EL (cell line): Measurements from ENCODE around the gene MAGEB2.
"Not testable (repeated sequence)": the region's sequence is repeated elsewhere in the genome, so short reads cannot be mapped to it uniquely, and the experiment has no call there.

Experiments
- DNase-seq: peaks from one replicate; pipeline ENCODE4 v3.0.0-alpha.2; 2016

MAGEB2 gene, protein sequence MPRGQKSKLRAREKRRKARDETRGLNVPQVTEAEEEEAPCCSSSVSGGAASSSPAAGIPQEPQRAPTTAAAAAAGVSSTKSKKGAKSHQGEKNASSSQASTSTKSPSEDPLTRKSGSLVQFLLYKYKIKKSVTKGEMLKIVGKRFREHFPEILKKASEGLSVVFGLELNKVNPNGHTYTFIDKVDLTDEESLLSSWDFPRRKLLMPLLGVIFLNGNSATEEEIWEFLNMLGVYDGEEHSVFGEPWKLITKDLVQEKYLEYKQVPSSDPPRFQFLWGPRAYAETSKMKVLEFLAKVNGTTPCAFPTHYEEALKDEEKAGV

DNA sequence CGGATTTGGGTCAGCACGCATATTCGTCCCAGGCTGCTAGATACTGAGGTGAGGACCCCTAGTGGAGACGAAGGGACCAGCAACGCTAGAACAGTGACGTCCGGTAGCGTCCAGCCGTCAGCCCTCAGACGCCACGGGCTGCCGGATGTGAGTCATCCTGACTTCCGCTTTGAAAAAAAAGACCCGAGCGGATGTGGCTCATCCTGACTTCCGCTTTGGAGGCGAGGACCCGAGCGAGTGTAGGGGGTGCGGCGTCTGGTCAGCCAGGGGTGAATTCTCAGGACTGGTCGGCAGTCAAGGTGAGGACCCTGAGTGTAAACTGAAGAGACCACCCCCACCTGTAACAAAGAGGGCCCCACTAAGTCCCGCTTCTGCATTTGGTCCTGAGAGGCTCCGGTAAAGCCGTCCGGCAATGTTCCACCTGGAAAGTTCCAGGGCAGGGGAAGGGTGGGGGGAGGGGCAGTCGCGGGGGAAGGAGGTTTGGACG, at the start of gene MAGEB2:
MAGEB2 (plus strand) TSS at position 207 of the 487 bp plus-strand sequence. CDS start 3,018 bp downstream, outside the sequence.
- DNase-seq = no peak

DNA sequence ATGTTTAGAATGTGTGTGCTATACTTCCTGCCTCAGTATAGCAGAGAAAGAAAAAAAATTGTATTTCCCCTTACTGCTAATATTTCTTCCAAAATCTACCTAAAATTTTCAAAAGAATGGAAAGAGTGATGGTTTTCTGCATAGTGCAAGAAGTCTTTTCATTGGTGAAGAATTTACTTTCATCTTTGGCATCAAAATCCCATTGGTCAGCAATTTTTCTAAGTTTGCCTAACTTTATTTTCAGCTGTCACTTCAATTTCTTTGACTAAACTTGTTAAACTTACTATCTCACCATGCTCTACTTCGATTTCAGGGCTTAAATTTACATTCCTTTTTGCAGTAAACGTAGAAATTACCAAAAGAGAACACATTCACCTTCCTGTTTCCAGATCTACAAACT, 44.5 kb upstream of the MAGEB2 start:
- no peak for DNase-seq

DNA sequence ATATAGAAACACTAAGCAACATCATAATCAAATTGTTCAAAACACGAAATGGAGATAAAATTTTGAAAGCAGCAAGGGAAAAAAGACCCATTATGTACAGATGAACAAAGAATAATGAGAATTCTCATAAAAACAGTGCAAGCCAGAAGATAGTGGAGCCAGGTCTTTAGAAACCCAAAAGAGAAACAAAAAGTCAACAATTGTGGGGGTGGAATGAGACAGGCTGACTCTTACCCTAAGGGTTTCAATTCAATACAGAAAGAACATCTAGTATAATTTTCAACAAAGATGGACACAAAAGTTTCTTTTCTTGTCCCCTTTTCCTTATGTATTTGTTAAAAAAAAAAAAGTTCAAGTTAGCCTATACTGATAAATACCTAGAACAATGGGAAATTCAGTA, 34.0 kb upstream of the MAGEB2 start:
- no peak for DNase-seq

DNA sequence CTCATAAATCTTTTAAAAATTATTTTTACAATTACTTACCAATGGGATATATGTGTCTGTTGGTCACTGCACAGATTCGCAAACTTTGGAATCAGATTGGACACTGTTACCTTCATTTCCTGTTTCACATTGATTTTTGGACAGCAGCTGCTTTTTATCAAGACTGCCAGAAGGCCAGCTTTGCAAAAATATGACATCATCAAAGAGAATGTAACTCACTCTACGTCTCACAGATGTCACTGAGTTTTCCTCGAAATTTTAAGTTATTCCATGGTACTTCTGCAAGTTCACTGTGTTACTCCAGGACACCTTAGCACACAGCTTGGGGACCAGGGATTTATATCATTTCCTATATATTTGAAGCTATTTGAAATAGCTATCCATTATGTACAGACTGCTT, 31.8 kb upstream of the MAGEB2 start:
- DNase-seq = no peak

DNA sequence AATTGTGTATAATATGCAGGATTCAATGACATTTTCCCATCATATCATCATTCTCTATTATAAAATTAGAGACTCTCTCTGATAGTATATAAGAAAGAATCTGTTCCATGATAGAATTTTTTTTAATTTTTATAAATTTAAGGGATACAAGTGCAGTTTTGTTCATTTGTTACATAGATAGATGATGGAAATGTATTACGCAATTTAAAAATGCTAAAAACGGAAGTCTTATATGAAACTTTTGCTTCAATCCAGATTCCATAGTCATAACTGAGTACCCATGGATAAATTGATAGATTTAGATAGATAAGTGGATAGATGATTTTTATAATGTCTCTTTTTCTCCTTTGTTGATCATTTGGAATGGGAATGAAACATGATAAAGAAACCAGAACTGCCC, 24.9 kb upstream of the MAGEB2 start:
- DNase-seq = no peak

DNA sequence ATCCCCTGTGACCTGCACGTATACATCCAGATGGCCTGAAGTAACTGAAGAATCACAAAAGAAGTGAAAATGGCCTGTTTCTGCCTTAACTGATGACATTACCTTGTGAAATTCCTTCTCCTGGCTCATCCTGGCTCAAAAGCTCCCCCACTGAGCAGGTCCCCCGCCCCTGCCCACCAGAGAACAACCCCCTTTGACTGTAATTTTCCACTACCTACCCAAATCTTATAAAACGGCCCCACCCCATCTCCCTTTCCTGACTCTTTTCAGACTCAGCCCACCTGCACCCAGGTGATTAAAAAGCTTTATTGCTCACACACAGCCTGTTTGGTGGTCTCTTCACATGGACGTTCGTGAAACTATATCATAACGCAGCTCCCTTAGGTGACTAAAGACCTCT, 21.5 kb upstream of the MAGEB2 start:
- DNase-seq = not testable (repeated sequence)

DNA sequence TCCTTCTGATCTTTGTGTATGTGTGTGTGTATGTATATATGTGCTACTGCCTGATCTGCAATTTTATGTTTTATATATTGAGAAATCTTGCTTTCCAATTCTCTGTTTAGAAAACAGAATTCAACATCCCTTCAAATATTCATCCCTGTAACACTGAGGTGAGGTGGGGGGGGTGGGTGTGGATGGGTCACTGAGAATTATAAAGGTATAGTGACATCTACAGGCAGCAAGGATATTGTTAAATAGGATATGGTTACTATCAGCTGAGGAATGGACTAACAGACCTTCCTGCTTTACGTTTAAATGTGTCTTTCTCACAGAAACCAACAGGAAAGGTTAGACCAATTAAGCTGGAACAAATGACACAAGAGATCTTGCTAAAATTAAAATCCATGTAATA, 19.0 kb upstream of the MAGEB2 start:
- no peak for DNase-seq

DNA sequence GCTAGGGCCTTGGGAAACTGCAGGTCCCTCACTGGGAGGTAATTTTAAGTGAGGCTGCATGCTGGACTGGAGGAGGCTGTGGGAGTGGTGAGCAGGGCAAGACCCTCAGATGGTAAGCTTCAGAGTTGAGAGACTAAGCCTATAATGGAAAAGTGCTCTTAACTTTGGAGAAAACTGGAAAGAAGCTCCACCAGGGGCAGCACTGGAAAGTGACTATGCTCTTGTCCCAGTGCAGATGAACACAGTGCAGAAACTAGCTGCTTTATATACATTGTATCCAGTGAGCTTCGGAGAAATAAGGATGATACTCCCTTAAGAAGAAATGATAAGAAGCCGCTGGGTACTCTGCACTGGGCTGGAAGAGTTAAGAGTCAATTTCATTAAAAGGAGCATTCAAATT, 3.2 kb upstream of the MAGEB2 start:
- DNase-seq = no peak

DNA sequence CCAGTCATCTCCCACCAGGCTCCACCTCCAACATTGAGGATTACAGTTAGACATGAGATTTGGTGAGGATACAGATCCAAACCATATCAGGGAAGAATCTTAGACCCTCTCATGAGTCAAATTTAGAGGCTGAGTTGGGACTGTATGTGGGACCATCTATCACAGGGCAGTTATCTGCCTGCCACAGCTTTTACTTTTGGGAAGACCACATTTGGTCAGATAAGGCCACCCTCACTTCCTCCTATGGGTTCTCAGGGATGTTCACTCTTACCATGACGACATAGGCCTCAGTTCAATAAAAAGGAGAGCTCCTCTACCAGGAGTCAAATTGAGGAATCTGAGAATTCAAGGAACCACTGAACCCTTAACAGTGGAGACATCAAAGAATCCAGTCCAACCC, 2.1 kb downstream of the MAGEB2 start:
- DNase-seq = no peak

DNA sequence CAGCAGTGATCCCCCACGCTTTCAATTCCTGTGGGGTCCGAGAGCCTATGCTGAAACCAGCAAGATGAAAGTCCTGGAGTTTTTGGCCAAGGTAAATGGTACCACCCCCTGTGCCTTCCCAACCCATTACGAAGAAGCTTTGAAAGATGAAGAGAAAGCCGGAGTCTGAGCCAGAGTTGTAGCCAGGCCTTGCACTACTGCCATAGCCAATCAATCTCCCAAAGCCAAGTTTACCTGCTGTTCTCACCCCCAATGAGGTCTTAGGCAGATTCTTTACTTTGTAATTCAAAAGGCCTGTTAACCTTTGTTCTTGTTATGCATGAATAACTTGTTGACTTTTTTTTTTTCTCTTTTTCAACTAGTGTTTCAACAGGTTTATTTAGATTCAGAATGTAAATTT, 4.0 kb downstream of the MAGEB2 start:
- no peak for DNase-seq

DNA sequence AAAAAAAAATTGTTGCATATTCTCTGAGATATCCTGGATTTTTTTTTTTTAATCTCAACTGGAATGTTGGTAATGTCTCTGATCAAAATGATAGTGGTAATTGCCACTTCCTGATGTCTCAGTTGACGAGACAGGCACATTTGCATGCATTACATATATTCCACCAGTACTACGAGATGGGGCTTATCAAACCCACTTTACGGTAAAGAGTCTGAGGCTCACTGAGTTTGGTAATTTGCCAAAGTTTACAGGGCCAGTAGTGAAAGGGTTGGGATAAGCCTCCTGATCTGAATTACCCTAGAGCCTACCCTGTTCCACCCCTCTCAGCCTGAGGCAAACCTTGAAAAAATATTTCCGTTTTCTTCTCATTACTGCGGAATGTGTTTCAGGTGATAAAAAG, 5.3 kb downstream of the MAGEB2 start:
- DNase-seq = no peak

DNA sequence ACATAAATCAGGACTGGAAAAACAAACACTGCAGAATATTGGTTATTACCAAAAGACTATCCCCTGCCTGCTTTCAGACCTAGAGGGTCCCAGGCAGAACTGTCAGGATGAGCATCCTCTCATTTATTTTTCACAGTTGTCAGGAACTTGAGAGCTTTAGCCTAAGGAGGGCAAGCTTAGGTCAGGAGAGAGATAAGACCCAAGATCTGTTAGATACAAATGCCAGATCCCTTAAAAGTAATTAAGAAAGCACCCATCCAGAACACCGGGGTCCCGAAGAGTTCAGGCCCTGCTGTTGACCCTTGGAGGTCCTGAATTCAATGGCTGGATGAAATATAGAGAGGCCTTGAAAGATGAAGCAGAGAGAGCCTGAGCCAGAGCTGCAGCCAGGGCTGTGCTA, 9.2 kb downstream of the MAGEB2 start:
- DNase-seq = no peak

DNA sequence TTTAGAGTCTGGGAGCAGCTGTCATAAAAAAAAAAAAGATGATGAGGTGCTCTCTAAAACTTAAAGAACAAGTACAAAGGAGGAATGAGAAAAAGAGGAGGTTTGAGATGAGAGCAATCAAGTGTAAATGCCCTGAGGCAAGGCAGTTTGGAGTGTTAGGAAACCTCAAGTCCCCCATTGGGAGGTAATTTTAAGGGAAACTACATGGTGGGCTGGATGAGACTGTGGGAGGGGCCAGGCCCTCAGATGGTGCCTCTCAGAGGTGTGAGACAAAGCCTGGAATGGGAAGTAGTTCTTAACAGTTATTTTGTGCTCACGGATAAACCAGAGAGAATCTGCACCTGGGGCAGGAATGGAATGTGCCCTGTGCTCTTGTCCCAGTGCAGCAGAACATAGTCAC, 13.2 kb downstream of the MAGEB2 start:
- no peak for DNase-seq

DNA sequence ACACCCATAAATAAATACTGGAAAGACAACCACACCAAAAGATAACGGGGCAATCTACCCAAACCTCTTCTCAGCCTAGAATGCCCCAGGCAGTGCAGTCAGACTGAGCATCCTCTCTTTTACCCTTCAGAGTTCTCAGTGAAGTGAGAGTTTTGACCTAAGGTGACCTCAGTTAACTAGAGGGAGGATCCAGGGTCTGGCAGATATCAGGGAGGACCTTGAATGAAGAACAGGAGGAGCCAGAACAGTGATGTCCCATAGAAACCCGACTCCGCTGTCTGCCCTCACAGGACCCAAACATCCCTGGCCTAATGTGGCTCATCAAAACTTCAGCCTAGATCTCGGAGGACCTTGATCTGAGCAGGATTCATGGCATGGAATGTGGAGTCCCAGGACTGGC, 15.0 kb downstream of the MAGEB2 start, which contains the start of gene MAGEB3:
MAGEB3 (plus strand) TSS at position 263 of the 400 bp plus-strand sequence. CDS start 5,268 bp downstream, outside the sequence.
- DNase-seq = no peak

DNA sequence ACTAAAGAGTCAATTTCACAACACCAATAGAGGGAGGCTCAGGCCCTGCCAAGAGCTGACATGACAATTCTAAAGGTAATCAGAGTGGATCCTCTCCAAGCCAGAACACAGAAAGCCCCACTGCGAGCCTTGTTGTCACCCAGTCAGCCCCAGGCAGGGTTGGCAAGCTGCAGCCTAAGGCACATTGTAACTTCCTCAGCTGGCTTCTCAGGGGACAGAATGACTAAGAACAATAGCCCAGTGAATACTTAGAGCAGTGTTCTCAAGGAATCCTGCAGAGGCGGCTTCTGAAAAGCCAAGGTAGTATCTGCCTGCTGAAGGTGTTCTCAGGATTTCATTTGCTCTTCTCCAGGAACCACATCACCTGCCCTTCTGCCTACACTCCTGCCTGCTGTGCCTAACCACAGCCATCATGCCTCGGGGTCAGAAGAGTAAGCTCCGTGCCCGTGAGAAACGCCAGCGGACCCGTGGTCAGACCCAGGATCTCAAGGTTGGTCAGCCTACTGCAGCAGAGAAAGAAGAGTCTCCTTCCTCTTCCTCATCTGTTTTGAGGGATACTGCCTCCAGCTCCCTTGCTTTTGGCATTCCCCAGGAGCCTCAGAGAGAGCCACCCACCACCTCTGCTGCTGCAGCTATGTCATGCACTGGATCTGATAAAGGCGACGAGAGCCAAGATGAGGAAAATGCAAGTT, 26.5 kb downstream of the MAGEB2 start, which contains the start of gene MAGEB4:
MAGEB4 (plus strand) TSS at position 277 of the 692 bp plus-strand sequence; CDS start at position 413, 136 bp downstream.
- DNase-seq = no peak

DNA sequence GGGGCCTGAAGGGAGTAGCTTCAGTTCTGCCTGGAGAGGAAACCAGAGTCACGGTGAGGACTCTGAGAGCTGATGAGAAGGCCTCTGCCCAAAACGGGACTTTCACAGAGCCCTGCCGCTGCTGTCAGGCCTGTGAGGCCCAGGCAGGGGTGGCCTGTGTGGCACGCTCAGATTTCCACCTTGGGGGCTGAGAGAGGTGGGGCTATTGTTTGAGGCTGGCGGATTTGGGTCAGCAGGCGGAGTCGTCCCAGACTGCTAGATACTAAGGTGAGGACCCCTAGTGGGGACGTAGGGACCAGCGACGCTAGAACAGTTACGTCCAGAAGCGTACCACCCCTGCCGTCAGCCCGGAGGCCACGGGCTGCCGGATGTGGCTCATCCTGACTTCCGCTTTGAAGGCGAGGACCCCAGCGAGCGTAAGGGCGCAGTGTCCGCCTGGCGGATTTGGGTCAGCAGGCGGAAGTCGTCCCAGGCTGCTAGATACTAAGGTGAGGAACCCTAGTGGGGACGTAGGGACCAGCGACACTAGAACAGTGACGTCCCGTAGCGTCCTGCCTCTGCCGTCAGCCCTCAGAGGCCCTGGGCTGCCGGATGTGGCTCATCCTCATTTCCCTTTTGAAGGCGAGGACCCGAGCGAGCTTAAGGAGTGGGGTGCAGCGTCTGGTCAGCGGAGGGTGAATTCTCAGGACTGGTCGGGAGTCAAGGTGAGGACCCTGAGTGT, 31.6 kb downstream of the MAGEB2 start, which contains the start of gene MAGEB1:
MAGEB1 (plus strand) TSS at position 378 of the 721 bp plus-strand sequence. CDS start 3,348 bp downstream, outside the sequence.
- DNase-seq = no peak

DNA sequence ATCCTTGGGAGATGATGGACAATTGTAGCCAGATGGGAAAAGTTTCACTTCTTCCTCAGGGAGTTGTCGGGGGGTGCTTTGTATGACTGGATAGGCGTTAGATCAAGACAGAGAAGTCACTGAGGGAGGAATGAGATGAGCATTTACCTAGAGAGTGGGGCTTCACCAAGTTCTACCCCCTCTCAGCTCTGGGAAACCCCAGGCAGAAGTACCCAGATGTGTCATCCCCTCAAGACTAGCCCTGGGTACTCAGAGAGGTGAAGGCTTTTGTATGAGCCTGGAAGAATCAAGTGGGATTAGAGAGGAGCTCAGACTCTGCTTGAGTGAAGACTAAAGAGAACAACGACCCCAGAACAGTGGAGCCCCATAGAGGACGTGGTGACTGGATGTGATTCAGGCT, 33.5 kb downstream of the MAGEB2 start:
- no peak for DNase-seq

DNA sequence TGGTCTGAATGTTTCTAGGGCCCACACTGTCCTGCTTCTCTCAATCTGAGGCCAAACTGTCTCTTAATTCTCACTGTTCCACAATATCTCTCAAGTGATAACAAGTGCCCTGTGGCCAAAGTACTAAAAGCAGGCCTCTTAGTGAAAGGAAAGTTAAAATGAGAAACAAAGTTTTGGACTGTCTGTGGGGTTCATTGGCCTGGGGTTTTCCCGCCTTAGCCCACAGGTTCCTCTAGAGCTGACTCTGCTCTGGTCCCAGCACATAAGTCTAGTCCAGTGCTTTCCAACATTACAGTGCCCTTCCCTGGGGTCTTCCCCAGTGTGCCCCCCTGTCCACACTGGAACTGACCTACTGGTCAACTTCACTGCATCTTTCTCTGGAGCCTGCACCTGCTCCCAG, 37.9 kb downstream of the MAGEB2 start:
- no peak for DNase-seq

DNA sequence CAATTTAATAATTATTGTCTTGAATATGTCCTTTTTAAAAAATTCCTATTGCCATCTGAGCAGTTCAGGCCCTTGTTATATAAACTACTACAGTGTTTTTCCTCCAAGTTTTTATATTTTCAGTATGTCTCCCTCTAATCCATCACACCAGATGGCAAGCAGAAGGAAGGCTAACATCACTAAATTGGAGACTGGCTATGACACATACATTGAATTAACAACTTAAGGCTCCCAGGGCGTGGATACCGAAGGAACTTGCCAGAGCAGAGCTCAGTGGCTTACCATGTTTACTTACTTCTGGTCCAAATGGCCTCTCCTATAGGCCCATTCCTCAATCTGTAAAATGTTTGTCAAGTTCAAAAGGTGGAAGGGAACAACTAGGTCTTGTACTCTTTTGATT, 44.6 kb downstream of the MAGEB2 start:
- no peak for DNase-seq

DNA sequence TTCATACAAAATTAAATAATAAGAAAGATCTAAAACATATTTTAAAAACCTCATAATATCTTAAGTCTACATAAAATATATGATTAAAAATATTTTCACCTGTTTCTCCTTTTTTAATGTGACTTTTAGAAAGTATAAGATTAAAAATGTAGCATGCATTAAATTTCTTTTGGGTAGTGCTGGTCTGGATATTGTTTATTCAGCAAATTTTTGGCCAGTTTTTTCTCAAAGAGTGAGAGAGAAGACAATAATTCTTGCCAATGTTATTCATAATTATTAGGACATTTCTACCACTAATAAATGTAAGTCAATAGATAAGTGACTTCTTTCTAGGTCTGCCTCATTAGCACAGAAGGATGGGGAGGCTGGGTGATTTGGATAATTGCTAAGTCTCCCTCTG, 45.6 kb downstream of the MAGEB2 start:
- DNase-seq = no peak

DNA sequence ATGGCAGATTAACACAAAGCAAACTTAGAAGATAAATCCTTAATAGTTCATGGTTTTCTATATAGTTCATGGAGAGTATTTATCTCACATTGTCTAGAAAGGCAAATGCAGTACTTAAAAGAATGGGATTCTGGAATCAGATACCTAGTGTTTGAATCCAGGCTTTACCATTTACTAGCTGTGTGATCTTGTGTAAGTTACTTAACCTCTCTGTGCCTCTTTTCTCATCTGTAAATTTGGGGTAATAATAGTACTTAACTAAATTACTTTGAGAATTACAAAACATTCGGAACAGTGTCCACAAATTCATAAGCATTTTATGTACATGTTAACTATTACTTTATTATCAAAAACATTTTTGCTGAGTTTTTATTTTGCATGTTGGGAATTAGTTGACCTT, 47.4 kb downstream of the MAGEB2 start:
- DNase-seq = no peak
